Measurements from ENCODE around the gene CD300LF. TPM values are rescaled to one million over a fixed set of nuclear protein-coding genes. Genes with fewer than 3 reads are reported as not detected.
A peak's percentile ranks its signal among the peaks of the same experiment; 100 is the strongest.

The CD300LF gene
- total and polyA plus RNA-seq, 2 experiments from 2014 or later = 0.44 TPM; not detected in 1

- H3K27ac ChIP-seq = peak overlapping the region; percentile 60
- H4K20me1 ChIP-seq (ENCODE audit: insufficient read depth, poor library complexity, severe bottlenecking) = no peaks in the 10 kb centered on the region
- H2AFZ ChIP-seq = no peak overlapping the region
- no peaks in the 10 kb centered on the region for H3K9me2 ChIP-seq (replicated peaks; ENCODE audit: insufficient read depth)
- peak overlapping the region; percentile 6 for H3K4me2 ChIP-seq
- WGBS (ENCODE audit: low lambda C conversion rate, missing lambda C conversion rate) = 17% methylated on average over 4 of the region's 4 CpGs
- no peaks in the 10 kb centered on the region for H3K9me3 ChIP-seq (ENCODE audit: low read depth)
- H3K79me2 ChIP-seq = no peaks in the 10 kb centered on the region
- H3K4me1 ChIP-seq (ENCODE audit: insufficient read depth) = peaks cover 16% of the 10 kb centered on the region
- H3K27me3 ChIP-seq = no peaks in the 10 kb centered on the region
- no peak overlapping the region for H3K4me3 ChIP-seq
- DNase-seq (ENCODE audit: low spot score) = peak; percentile 72
- H3K36me3 ChIP-seq (replicated peaks; ENCODE audit: insufficient read depth, low read depth) = no peaks in the 10 kb centered on the region
- TF ChIP-seq CTCF (IDR thresholded peaks at IDR 0.05; ENCODE audit: poor library complexity) (no peak), EZH2 (IDR thresholded peaks at IDR 0.05; ENCODE audit: borderline replicate concordance) (no peak), EZH2phosphoT487 (IDR thresholded peaks at IDR 0.05; ENCODE audit: low read depth, severe bottlenecking, unreplicated experiment) (no peak)
Observed at GRCh38 chr17:74715144-74715543, 2.4 kb upstream of the CD300LF start.

- no peaks in the 10 kb centered on the region for H3K36me3 ChIP-seq (replicated peaks; ENCODE audit: insufficient read depth, low read depth)
- no peaks in the 10 kb centered on the region for H3K27me3 ChIP-seq
- no peak for DNase-seq (ENCODE audit: low spot score)
- WGBS (ENCODE audit: low lambda C conversion rate, missing lambda C conversion rate) = 96% methylated on average over 12 of the region's 12 CpGs
- no peaks in the 10 kb centered on the region for H3K9me3 ChIP-seq (ENCODE audit: low read depth)
- H3K27ac ChIP-seq = no peak overlapping the region
- H3K9me2 ChIP-seq (replicated peaks; ENCODE audit: insufficient read depth) = no peaks in the 10 kb centered on the region
- H3K4me3 ChIP-seq = no peak overlapping the region
- H3K4me1 ChIP-seq (ENCODE audit: insufficient read depth) = peaks cover 16% of the 10 kb centered on the region
- no peaks in the 10 kb centered on the region for H3K79me2 ChIP-seq
- TF ChIP-seq EZH2 (IDR thresholded peaks at IDR 0.05; ENCODE audit: borderline replicate concordance) (no peak), EZH2phosphoT487 (IDR thresholded peaks at IDR 0.05; ENCODE audit: low read depth, severe bottlenecking, unreplicated experiment) (no peak), CTCF (IDR thresholded peaks at IDR 0.05; ENCODE audit: poor library complexity) (no peak)
- no peak overlapping the region for H3K4me2 ChIP-seq
- no peak overlapping the region for H2AFZ ChIP-seq
- no peaks in the 10 kb centered on the region for H4K20me1 ChIP-seq (ENCODE audit: insufficient read depth, poor library complexity, severe bottlenecking)
Observed at GRCh38 chr17:74713171-74713755, 540 bp upstream of the CD300LF start.

- no peaks in the 10 kb centered on the region for H3K36me3 ChIP-seq (replicated peaks; ENCODE audit: insufficient read depth, low read depth)
- no peak overlapping the region for H3K4me3 ChIP-seq
- no peaks in the 10 kb centered on the region for H3K9me3 ChIP-seq (ENCODE audit: low read depth)
- peaks cover 16% of the 10 kb centered on the region for H3K4me1 ChIP-seq (ENCODE audit: insufficient read depth)
- H3K27ac ChIP-seq = no peak overlapping the region
- H3K9me2 ChIP-seq (replicated peaks; ENCODE audit: insufficient read depth) = no peaks in the 10 kb centered on the region
- H3K4me2 ChIP-seq = no peak overlapping the region
- TF ChIP-seq EZH2phosphoT487 (IDR thresholded peaks at IDR 0.05; ENCODE audit: low read depth, severe bottlenecking, unreplicated experiment) = no peak
- TF ChIP-seq EZH2 (IDR thresholded peaks at IDR 0.05; ENCODE audit: borderline replicate concordance) = no peak
- TF ChIP-seq CTCF (IDR thresholded peaks at IDR 0.05; ENCODE audit: poor library complexity) = no peak
- WGBS (ENCODE audit: low lambda C conversion rate, missing lambda C conversion rate) = 79% methylated on average over 7 of the region's 7 CpGs
- no peak overlapping the region for H2AFZ ChIP-seq
- H4K20me1 ChIP-seq (ENCODE audit: insufficient read depth, poor library complexity, severe bottlenecking) = no peaks in the 10 kb centered on the region
- H3K27me3 ChIP-seq = no peaks in the 10 kb centered on the region
- no peak for DNase-seq (ENCODE audit: low spot score)
- no peaks in the 10 kb centered on the region for H3K79me2 ChIP-seq
Observed at GRCh38 chr17:74712301-74712700, 422 bp downstream of the CD300LF start.

Measured in hepatocyte (in vitro differentiated cells).